Mucosa of gallbladder (tissue), 1 donor: Measurements from ENCODE around the gene RCN1. TPM values are rescaled to one million over a fixed set of nuclear protein-coding genes. Genes with fewer than 3 reads are reported as not detected.
"Not testable (repeated sequence)": the region's sequence is repeated elsewhere in the genome, so short reads cannot be mapped to it uniquely, and the experiment has no call there.

ENCODE experiments used
- DNase-seq: peaks from one replicate; pipeline ENCODE4 v3.0.0-alpha.2; 2020; ENCODE audit warnings: low spot score
- total RNA-seq: library from RNA; stranded (reverse); gene quantifications from one replicate; pipeline ENCODE4 v1.2.1, GENCODE V29; 2021
- donor health status: DM: no; HTN: no; CAD: no.

Gene RCN1
- total RNA-seq, 1 donor from 2014 or later, result 24.0 TPM

DNA sequence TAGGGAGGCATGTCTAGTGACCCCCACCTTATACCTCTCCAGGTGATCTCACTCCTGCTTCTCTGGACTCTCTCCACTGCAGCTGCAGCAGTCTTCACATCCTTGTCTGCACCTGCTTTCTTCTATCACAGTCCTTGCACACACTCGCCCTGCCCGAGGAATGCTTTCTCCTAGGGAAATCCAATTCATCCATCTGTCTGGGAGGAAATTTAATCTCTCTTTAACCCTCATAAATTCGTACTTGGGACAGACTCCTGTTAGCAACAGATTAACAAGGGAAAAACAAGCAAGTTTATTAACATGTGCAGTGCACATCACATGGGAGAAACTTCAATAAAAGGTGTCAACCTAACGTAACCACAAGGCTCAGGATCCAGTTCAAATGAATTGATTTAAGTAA lies 11.3 kb upstream of the RCN1 start:
- no peak for DNase-seq

DNA sequence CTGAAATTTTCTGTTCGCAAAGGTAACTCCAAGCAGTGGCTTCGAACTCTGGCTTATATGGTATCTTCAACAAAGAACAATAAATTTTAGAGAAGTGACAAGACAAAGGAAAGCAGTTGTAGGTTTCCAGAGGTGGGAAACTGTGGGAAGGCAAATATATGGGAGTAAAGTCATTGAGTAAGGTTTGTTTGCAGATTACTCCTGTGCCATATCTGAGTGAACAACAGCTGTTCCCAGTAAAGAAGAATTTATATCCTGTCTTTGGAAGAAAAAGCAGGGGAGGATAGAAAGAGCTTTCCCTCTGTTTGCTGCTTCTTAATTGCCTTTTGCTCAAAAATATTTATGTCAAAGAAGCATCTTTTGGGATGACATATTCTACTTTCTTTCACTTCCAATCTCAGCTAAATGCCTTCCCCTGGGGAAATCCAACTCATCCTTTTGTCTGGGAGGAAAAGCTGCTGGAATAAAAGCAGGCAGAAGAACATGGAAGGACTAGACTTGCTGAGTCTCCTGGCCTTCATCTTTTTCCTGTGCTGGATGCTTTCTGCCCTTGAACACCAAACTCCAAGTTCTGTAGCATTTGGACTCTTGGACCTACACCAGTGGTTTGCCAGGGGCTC lies 10.4 kb upstream of the RCN1 start:
- DNase-seq, result no peak

DNA sequence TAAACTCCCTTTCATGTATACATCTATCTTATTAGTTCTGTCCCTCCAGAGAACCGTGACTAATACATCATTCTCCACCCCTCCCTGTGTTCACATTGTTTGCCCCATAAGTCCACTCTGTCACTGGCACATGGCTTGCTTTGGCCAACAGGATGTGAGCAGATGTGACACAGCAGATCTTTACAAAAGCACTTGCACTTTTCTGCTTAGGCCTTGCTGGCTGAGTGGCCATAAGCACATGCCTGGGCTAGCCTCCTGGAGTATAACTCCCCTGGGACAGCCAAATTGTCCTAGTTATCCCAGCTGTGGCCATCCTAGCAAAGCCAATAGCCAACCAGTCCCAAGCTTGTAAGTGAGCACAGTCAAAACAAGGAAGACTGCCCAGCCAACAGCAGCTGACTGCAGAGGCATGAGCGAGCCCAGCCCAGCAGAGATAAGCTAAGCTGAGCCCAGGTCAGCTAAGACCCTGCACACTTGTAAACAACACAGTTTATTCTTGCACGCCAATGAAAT lies 9.7 kb upstream of the RCN1 start:
- DNase-seq, result no peak

DNA sequence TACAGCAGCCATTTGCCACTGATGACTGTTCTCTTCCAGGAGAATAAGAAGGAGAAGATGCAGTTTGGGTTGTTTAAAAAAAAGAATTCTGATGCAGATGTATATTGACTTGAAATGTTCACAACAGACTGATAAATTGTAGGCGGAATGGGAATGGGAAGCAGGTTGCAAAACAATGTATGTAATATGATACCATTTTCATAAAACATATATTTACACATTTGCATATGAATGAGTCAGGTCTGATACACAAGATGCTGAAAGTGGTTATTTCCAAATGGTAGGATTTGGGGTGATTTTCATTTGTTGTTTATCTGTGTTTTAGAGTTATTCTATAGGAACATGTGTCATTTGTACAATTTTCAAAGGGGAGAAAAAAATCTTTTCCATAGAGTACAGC lies 9.0 kb upstream of the RCN1 start:
- no peak for DNase-seq

DNA sequence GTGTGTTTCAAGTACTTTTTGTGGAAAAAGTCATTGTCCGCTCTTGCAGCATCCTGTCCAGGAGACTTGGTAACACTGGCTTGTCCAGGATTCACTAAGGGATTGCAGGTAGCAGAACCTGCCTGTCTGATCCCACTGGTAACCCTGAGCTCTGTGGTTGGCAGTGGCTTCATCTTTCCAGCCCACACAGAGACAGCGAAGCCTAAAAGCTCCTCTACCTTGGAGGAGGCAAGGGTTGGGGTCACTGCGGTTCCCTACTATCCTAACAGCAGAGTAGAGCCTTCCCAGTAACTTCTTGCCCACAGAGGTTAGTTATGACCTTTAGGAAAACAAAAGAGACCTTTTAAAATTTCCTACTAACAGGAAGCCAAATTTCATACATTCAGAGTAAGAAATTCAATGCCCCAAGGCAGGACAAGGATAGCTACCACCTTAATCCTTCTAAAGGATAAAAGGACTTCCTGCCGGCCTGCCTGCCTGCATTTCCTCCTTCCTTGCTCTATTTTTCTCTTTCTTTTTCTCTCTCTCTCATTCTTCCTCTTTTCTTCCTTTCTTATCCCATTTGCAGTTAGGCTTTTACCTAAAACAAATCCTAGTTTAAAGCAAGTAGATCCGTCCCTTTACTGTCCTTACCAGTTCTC lies 8.4 kb upstream of the RCN1 start:
- DNase-seq, result no peak

DNA sequence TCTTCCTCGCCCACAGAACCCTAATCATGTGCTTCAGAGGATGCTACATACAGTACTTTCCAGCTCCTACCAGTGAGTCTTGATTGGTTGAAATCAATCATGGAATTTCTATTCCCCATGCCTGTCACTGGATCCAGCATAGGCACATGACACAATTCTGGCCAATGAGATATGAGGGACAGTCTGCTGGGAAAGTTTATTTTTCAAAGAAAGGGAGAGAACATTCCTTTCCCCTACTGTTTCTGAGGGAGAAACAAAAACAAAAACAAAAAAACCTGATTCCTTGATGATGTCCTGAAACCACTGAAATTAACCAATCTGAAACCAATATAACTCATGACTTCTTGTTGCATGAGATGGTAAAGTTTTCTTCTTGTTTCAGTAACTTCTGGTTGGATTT lies 3.3 kb upstream of the RCN1 start:
- DNase-seq, result no peak

DNA sequence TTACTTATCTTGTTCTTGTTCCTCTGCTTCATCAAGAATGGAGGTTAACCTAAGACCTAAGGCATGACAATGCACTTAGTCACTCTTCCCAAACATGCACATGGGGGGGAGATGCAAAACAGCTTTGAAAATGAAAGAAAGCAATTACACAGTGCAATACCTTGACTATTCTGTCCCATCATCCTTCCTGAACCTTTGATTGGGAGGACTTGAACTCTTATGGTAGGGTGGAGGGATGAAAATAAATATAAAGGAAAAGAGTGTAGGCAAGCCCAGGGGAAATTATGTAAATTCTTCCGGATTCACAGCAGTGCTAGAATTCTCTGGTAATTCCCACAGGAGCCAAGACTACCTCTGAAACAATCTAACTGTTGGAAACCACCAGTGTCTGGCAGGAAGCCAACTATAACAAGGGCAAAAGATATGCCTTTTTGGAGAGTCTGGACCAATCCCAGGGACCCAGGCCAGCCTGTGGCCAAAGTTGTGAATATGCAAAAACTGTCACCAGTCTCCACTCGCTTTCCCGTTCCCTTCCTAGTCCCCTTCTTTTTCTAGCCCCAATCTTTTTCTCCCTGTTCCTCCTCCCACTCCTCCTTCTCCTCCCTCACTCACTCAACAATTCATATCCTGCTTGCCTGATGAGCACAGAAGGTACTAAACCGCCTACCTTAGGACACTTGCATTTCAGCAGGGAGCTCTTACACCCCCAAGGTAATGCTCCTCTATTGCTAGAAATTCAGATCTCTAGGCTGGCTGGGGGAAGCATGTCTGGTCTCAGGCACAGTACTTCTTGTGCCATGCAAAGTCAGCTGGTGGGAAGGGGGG lies 2.5 kb upstream of the RCN1 start:
- peak; percentile 28 for DNase-seq

DNA sequence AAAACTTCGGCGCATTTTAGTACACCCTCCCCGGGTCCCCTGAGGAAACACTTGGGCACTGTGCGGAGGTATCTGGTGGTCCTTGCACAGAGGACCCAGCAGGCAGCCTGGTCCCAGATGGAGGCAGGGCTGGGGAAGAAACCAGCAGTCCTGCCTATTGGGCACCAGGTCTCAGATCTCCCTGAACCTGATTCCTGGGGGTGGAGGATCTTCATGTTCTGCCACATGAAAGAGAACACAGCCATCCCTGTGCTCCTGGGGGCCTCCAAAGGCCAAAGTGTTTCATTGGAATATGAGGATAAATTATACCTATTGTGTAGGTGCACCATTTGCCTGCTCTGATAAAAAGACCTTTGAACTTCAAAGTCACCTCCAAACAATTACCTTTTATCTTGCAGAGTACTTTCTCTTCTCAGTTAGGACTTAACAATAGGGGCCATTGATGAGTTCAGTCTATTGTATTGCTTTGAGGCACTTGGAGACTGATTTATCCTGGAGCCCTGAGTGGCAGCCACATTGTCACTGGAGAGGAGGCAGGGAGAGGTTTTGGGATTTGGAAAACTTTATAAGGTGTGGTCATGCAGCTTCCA lies 1.8 kb downstream of the RCN1 start:
- DNase-seq, result no peak

DNA sequence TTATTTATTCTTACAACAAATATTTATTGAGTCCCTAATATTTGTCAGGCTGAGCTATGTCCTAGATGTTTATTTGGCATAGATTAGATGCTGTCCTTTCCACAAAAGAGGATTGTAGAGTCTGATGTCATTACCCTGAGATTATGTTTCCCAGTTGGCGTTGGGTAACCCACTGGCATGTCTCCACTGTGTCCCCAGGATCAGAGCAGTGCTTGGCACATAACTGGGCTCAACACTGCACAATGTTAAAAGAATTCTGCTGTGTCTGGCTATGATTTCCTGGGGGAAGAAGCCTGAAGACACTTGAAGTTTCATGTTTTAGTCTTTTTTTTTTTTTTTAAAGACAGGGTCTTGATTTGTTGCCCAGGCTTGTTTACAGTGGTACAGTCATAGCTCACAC lies 4.0 kb downstream of the RCN1 start:
- no peak for DNase-seq

DNA sequence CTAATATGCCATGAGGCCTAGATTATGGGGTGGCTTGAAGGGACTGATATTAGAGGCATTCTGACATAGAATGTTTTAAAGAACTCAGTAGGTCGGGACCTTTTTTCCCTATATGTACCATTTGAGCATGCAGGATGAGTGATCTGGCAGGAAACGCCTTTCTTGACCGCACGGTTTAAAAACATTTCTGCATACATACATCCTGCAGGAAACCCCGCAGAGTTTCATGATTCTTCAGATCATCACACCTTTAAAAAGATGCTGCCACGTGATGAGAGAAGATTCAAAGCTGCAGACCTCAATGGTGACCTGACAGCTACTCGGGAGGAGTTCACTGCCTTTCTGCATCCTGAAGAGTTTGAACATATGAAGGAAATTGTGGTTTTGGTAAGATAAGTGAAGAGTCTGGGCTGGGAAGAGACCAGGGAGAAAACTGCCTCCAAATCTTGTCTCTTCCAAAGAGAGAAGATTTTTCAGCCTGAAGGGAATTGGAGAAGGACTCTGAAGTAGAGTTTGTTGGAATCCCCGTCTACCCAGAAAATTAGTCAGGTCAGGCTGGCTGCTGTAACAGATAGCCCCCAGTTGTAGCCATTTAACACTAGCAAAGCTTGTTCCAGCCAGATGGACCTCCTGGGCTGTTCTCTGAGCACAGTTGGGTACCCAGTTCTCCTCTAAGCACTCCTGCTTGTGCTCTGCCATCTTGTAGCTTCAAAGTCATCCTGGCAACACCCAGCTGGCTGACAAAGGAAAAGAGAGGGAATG lies 7.4 kb downstream of the RCN1 start:
- no peak for DNase-seq

DNA sequence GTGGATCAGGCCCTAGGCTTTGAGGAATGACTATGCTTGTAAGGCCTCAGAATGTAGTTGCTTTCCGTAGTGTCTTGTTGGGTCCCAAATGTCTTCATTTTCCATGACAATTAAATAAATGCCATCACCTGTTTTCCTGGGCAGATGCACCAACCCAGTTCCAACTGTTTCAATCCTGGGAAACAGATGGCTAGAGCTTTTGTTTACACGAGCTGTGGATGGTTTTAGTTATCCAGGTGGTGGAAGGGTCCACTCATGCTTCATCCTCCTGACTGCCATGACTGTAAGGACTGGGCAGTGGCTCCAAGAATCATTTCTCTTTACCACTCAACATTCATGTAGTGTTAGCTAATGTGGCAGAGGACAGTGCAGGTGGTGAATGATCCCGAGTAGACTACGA lies 8.6 kb downstream of the RCN1 start:
- no peak for DNase-seq

DNA sequence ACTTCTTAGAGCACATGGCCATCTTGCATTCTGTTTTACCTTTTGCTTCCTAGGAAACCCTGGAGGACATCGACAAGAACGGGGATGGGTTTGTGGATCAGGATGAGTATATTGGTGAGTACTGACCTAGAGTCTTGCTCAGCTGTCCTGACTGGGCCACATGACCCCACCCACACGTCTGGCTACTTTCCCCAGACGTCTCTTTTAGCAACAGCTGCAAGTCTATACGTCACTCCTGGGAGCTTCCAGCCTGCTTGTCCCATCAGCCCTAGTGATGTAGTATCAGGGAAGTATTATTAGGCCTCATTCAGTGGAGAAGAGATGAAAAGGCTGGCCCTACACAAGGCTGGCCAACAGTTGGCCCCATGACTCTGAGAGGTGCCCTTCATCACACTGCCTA lies 9.6 kb downstream of the RCN1 start:
- no peak for DNase-seq

DNA sequence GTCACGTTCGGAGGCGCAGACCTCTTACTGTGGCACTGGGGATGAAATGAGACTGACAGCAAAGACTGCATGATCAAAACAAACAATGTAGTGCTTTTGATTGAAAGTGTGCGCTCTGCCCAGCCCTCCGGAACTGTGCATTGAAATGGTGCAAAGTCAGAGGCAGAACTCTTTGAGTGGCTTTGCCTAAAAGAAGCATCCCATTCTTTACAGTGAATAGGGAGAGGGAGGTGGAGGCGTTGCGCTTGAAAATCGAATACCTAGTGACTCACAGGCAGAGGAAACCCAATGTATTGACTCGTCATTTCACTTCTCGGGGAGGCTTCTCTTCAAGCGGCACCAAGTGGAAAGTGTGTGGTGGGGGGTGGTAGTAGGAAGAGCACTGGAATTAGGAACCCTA lies 10.9 kb downstream of the RCN1 start:
- DNase-seq, result no peak

DNA sequence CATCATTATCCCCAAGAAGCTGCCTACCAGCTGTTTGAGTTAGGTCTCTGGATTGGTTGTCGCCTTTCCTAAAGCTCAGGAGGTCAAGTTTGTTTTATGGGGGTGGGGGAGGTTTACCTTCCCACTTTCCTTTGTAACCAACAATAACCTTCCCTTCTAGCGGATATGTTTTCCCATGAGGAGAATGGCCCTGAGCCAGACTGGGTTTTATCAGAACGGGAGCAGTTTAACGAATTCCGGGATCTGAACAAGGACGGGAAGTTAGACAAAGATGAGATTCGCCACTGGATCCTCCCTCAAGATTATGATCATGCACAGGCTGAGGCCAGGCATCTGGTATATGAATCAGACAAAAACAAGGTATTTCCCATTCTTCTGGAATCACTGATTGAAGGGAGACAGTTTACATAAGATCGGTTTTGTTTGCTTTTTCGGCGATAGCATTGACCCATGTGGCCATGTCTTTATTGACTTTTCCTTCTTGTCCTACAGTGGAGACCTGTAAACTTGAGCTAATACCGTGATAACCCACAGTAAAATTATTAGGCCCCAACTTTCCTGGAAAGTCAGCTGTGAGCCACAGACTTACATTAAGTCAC lies 12.3 kb downstream of the RCN1 start:
- DNase-seq, result not testable (repeated sequence)

DNA sequence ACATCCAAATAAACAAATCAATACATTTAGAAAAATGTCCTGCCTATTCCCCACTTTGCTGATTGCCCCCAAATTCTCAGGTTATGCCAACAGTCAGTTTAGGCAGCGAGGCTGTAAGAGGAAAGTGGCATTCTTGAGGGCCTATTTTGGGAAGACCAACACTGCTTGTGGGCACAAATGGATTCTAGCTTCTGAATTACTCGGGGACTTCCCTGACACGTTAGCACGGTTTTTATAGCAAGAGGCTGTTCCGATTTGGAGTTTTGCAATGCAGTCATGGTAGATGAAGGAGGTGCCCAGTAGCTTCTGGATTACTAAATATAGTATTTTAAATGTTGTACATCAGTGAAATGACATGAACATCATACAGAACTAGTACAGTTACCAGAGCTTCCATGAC lies 13.1 kb downstream of the RCN1 start:
- no peak for DNase-seq

DNA sequence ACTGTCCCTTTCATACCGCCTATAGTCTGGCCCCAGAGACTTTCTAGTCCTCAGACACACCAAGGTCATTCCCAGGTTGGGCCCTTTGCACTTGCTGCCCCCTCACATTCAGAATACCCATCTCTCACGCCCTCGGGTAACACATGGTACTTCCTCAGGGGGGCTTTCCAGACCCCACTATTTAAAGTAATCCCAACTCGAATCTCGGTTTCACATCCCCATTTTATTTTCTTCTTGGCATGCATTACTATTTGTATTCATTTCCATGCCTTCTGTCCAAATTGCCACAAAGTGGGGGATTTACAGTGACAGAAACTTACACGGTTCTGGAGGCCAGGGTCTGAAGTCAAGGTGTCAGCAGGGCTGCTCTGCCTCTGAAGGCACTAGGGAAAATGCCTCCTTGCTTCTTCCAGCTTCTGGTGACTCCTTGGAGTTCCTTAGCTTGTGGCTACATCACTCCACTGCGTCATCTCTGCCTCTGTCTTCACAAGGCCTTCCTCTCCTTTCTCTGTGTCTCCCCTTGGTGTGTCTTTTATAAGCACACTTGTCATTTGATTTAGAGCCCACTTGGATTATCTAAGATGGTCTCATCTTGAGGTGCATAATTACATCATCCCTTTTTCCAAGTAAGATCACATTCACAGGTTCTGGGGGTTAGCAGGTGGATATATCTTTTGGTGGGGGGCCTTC lies 15.1 kb downstream of the RCN1 start:
- DNase-seq, result no peak

DNA sequence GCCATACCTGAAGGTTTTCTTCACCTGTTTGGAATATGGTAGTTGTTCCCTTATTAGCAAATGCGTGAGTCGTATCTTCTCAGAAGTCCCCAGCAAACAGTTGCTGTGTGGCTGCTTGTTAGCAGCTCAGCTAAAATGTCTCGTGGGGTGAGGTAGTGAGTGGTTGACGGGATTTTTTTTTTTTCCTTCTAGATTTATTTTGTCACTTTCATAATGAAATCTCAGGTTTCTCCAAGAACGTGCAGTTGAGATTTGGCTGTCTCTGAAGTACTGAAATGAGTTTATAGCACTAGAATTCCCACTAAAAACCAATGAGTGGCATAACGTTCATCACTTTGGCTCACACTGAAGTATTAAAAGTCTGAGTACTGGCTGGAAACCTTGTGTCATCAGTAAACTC lies 16.8 kb downstream of the RCN1 start:
- DNase-seq, result no peak

DNA sequence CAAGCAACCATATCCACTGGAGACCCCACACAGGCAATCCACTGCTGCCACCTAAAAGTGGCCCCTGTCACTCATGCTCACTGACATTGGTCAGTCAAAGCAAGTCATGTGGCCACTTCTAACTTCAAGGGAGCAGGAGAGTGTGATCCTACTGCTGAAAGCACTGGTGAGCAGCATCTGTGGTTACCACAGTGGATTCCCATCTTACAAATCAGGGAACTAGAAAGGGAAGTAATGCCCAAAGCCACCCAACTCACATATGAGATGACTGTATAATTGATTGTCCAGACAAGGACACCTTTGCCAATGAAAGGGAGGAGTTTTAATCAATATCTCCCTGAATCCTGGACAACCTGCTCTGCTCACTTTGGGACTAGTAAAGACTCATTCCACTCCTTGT lies 17.7 kb downstream of the RCN1 start:
- DNase-seq, result no peak

DNA sequence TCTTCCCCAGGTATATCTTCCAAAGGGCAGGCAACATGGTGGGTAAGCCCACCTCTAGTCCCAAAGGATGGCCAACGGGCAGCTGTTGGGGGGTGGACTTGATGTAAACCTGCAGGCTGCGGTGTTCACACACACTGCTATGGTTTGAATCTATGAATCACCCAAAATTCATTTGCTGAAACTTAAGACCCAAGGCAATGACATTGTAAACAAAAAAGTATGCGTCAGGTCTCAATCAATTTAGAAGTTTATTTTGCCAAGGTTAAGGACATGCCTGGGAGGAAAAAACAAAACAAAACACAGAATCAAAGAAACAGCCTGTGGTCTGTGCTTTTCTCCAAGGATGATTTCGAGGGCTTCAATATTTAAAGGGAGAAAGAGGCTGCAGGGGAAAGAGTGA lies 18.3 kb downstream of the RCN1 start:
- no peak for DNase-seq

DNA sequence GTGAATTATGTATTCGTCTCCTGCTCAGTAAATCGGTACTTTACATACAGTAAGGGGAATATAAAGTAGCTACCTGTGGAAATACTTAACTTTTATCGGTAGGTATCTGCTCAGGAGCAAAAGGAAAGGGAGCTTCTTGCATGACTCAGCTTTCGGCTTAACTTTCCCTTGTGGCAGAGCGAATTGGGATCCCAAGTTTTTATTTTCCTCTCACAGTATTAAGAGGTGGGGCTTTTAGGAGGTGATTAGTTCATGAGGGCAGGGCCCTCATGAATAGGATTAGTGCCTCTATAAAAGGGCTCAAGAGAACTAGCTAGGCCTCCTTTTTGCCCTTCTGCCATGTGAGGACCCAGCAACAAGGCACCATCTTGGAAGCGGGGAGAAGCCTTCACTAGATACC lies 18.7 kb downstream of the RCN1 start:
- no peak for DNase-seq

DNA sequence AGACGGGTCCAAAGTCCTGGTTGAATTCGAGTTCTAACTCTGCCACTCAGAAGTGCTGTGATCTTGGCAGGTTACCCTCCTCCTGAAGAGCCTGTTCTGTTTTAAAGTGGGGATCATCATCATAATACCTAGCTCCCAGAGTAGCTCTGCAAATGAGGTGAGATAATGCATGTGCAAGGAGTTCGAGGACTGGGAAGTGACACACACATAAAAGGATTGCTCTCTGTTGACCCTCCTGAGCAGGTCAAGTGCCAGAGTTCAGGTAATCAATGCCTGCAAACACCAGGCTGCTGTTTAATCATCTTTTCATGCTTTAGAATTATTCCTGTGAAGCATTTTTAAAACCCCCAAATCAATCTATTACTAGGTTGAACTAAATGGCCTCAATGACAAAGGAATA lies 19.9 kb downstream of the RCN1 start:
- DNase-seq, result no peak
